HepG2 (cell line): ENCODE data around the gene RNF126. TPM values are rescaled to one million over a fixed set of nuclear protein-coding genes. Genes with fewer than 3 reads are reported as not detected.

Experiments
- ATAC-seq: fragments of 200-7000 bp; cut with Tn5 transposase; 3 replicates; pipeline ENCODE4 v1.9.1; 2020; ENCODE audit warnings: mild to moderate bottlenecking, moderate library complexity
- BruUV-seq: library from RNA; stranded (reverse); fragments of 400-500 nt; replicated peaks from 2 replicates; lab custom pipeline; 2021; lab: Mats Ljungman, UMichigan
- CTCF ChIA-PET: fragments of 300-600 bp; formaldehyde crosslinking; extraction: SDS; loops from one replicate; lab custom pipeline; 2021; ENCODE audit warnings: low total read pairs, inconsistent platforms, low intra/inter-chr PET ratio; lab: Yijun Ruan, JAX
- POLR2A ChIA-PET: fragments of 350-600 bp; sonication (Branson Sonifier 250); formaldehyde crosslinking; loops from one replicate; lab custom pipeline; 2020; ENCODE audit warnings: antibody characterized with exemption, inconsistent platforms; lab: Yijun Ruan, JAX
- DNase-seq: peaks from one replicate; pipeline ENCODE4 v3.0.0-alpha.2; 2015; ENCODE audit warnings: low spot score
- FAIRE-seq: peaks from 3 replicates; lab custom pipeline; 2011; peaks lifted over from hg19 to GRCh38; lab: Jason Lieb, UNC
- H2AFZ ChIP-seq: one replicate; pipeline ENCODE4 v1.6.1; 2011; ENCODE audit warnings: low read length, inconsistent platforms
- H3K27ac ChIP-seq: fragments of 300-600 bp; 3 replicates; pipeline ENCODE4 v1.8.0; 2011; ENCODE audit warnings: mixed run types, mild to moderate bottlenecking, mixed read lengths, low read length, inconsistent platforms; ENCODE audit not compliant: insufficient read depth; ENCODE audit errors: extremely low read length
- H3K27me3 ChIP-seq, 2 experiments: fragments of 200-600 bp in 1 of 2; 2 replicates in 1 of 2; 3 replicates in 1 of 2; pipeline versions ENCODE4 v1.6.0 to v1.8.0; 2011; ENCODE audit warnings: low read length in 2 of 2, mild to moderate bottlenecking in 2 of 2, moderate library complexity in 2 of 2, inconsistent platforms in 1 of 2; ENCODE audit not compliant: insufficient read depth in 2 of 2, control insufficient read depth in 1 of 2
- H3K36me3 ChIP-seq, 2 experiments: fragments of 200-600 bp in 1 of 2; replicated peaks in 1 of 2; 2 replicates in 1 of 2; 3 replicates in 1 of 2; pipeline versions ENCODE4 v1.5.1 to v1.8.0; 2011; ENCODE audit warnings: low read length in 2 of 2, inconsistent platforms in 1 of 2; ENCODE audit not compliant: insufficient read depth in 2 of 2, control insufficient read depth in 1 of 2
- H3K4me1 ChIP-seq: 2 replicates; pipeline ENCODE4 v1.5.1; 2012; ENCODE audit warnings: low read length, inconsistent platforms; ENCODE audit not compliant: insufficient read depth
- H3K4me2 ChIP-seq: 2 replicates; pipeline ENCODE4 v1.6.0; 2011; ENCODE audit warnings: low read depth, low read length, inconsistent platforms
- H3K4me3 ChIP-seq, 3 experiments: fragments of 200-600 bp in 1 of 3; sonication (generic), shearing (Covaris generic) in 1 of 3; replicated peaks in 1 of 3; 2 replicates each; pipeline ENCODE4 v1.5.1; 2011 to 2016; ENCODE audit warnings: low read length in 3 of 3, inconsistent platforms in 2 of 3, low read depth in 2 of 3, mild to moderate bottlenecking in 2 of 3, control low read depth in 1 of 3, mixed read lengths in 1 of 3; ENCODE audit not compliant: insufficient read depth in 1 of 3
- H3K79me2 ChIP-seq: one replicate; pipeline ENCODE4 v1.6.1; 2011; ENCODE audit warnings: low read length, inconsistent platforms; ENCODE audit not compliant: insufficient read depth
- H3K9ac ChIP-seq: 2 replicates; pipeline ENCODE4 v1.6.0; 2011; ENCODE audit warnings: mild to moderate bottlenecking, low read depth, low read length, inconsistent platforms; ENCODE audit not compliant: insufficient read depth
- H3K9me3 ChIP-seq: 2 replicates; pipeline ENCODE4 v1.5.1; 2012; ENCODE audit warnings: mild to moderate bottlenecking, low read length
- H4K20me1 ChIP-seq: 2 replicates; pipeline ENCODE4 v1.6.0; 2011; ENCODE audit warnings: inconsistent platforms, mild to moderate bottlenecking, low read length, moderate library complexity; ENCODE audit not compliant: insufficient read depth
- BCL3 ChIP-seq: sonication (generic); formaldehyde crosslinking; IDR thresholded peaks from 2 replicates; pipeline ENCODE4 v1.5.1; 2020; ENCODE audit warnings: mild to moderate bottlenecking, missing genetic modification reagents, moderate library complexity
- FOXA1 ChIP-seq, 2 experiments: fragments of 450-650 bp in 1 of 2; sonication (generic) in 1 of 2; formaldehyde crosslinking in 1 of 2; IDR thresholded peaks; 2 replicates each; pipeline versions ENCODE4 v1.4.0 to v1.6.1; 2016 to 2020; ENCODE audit warnings: missing genetic modification reagents in 1 of 2
- GABPA ChIP-seq, 2 experiments: IDR thresholded peaks; 2 replicates each; pipeline ENCODE4 v1.6.1; 2011 to 2016; ENCODE audit warnings: low read depth in 2 of 2, low read length in 1 of 2, missing biosample characterization in 1 of 2, missing genetic modification characterization in 1 of 2
- GMEB2 ChIP-seq: IDR thresholded peaks from 2 replicates; pipeline ENCODE4 v1.6.1; 2016; ENCODE audit warnings: missing biosample characterization, missing genetic modification reagents, low read depth
- GPBP1L1 ChIP-seq: sonication (generic); formaldehyde crosslinking; IDR thresholded peaks from 2 replicates; pipeline ENCODE4 v1.5.0; 2020; ENCODE audit warnings: mild to moderate bottlenecking, missing genetic modification reagents
- KDM3A ChIP-seq: IDR thresholded peaks from 2 replicates; pipeline ENCODE4 v1.6.1; 2018; ENCODE audit warnings: low read depth, missing compliant biosample characterization
- KLF12 ChIP-seq: sonication (generic); formaldehyde crosslinking; IDR thresholded peaks from 2 replicates; pipeline ENCODE4 v1.4.0; 2020; ENCODE audit warnings: missing genetic modification reagents, borderline replicate concordance
- MXD3 ChIP-seq: IDR thresholded peaks from 2 replicates; pipeline ENCODE4 v1.6.1; 2016; ENCODE audit warnings: mild to moderate bottlenecking, missing biosample characterization, missing genetic modification reagents
- MYPOP ChIP-seq: sonication (generic); formaldehyde crosslinking; IDR thresholded peaks from 2 replicates; pipeline ENCODE4 v1.8.1; 2023; ENCODE audit warnings: mild to moderate bottlenecking, moderate library complexity, missing genetic modification reagents
- NAIF1 ChIP-seq: sonication (generic); formaldehyde crosslinking; IDR thresholded peaks from 2 replicates; pipeline ENCODE4 v1.5.0; 2020; ENCODE audit warnings: mild to moderate bottlenecking, missing genetic modification reagents, borderline replicate concordance
- PHF8 ChIP-seq: sonication (generic); formaldehyde crosslinking; IDR thresholded peaks from 2 replicates; pipeline ENCODE4 v1.5.0; 2020; ENCODE audit warnings: missing genetic modification reagents
- PITX1 ChIP-seq: sonication (generic); formaldehyde crosslinking; IDR thresholded peaks from 2 replicates; pipeline ENCODE4 v1.5.1; 2020; ENCODE audit warnings: mild to moderate bottlenecking, missing genetic modification reagents
- PRMT3 ChIP-seq: sonication (generic); formaldehyde crosslinking; IDR thresholded peaks from 2 replicates; pipeline ENCODE4 v1.8.1; 2022; ENCODE audit warnings: low read depth, mild to moderate bottlenecking, moderate library complexity, missing genetic modification reagents, borderline replicate concordance
- RBM22 ChIP-seq: fragments of 200-400 bp; formaldehyde crosslinking; optimal IDR thresholded peaks from 2 replicates; pipeline ENCODE3; 2017; ENCODE audit warnings: mild to moderate bottlenecking, low read length, moderate library complexity
- SYNCRIP ChIP-seq: fragments of 200-400 bp; formaldehyde crosslinking; IDR thresholded peaks from 2 replicates; pipeline ENCODE4 v1.6.1; 2018; ENCODE audit warnings: mild to moderate bottlenecking, low read depth, low read length; ENCODE audit not compliant: insufficient read depth
- TMF1 ChIP-seq: sonication (generic); formaldehyde crosslinking; IDR thresholded peaks from 2 replicates; pipeline ENCODE4 v1.8.1; 2022; ENCODE audit warnings: low read depth, missing genetic modification reagents
- ZFP82 ChIP-seq: sonication (generic); formaldehyde crosslinking; IDR thresholded peaks from 2 replicates; pipeline ENCODE4 v1.5.1; 2020; ENCODE audit warnings: mild to moderate bottlenecking, missing genetic modification reagents, borderline replicate concordance
- WGBS: methylation state at CpG from one replicate; pipeline ENCODE4 v1.1.6; 2017; ENCODE audit warnings: low lambda C conversion rate; 5-methylcytosine and 5-hydroxymethylcytosine counted together
- in situ Hi-C: cut with HindIII; loops from 2 replicates; pipeline ENCODE4 v1.10.0; 2017; ENCODE audit warnings: low pct_unique_long_range_greater_than_20kb; ENCODE audit not compliant: extremely low pct_ligation_motif_present
- intact Hi-C: fragments of 100-400 bp; cut with micrococcal nuclease; formaldehyde crosslinking; loops from one replicate; pipeline ENCODE4 v1.10.0; 2022; ENCODE audit not compliant: unreplicated experiment
- polyA plus RNA-seq, 8 experiments: library from polyadenylated mRNA; depleted of rRNA in 3 of 8; stranded (reverse) in 7 of 8; unstranded in 1 of 8; fragments of >200 nt; fragmentation: Illumina TruSeq in 4 of 8; extraction: Trizol in 4 of 8; gene quantifications; 2 replicates each; pipeline versions ENCODE4 v1.2.1 to v1.2.3, GENCODE V29; 2011 to 2016; ENCODE audit warnings: low read depth in 4 of 8, missing spikeins in 1 of 8, mixed read lengths in 1 of 8; ENCODE audit not compliant: insufficient read depth in 1 of 8
- total RNA-seq, 5 experiments: library from RNA; depleted of rRNA; stranded (reverse); fragments of >200 nt; fragmentation: Illumina TruSeq; extraction: Trizol; gene quantifications; 2 replicates each; pipeline ENCODE4 v1.2.3, GENCODE V29; 2016; ENCODE audit warnings: low read depth in 1 of 5

Gene RNF126
- total and polyA plus RNA-seq, 2 of the 13 experiments (the other 11 are each of a cell fraction or from before 2014, with no cell fraction given) = 23.2 to 34.0 TPM

- TF ChIP-seq ZFP82 (CRISPR knock-in tag) (peak; percentile 68; the same call in 1 of the 2 replicates), PHF8 (CRISPR knock-in tag) (peak; percentile 47; the same call in 1 of the 2 replicates), TMF1 (peak; percentile 55), NAIF1 (no peak), BCL3 (CRISPR knock-in tag) (0 out of 2 replicates have a peak, but pooled peaks have one; percentile 40), MYPOP (CRISPR knock-in tag) (no peak), KLF12 (peak; percentile 80), GABPA (IDR thresholded peaks at IDR 0.05; ENCODE audit: low read depth, low read length) (peak; percentile 41), GABPA (CRISPR knock-in tag; IDR thresholded peaks at IDR 0.05; ENCODE audit: low read depth) (no peak), PITX1 (CRISPR knock-in tag) (0 out of 2 replicates have a peak, but pooled peaks have one; percentile 19)
- TF ChIP-seq, all 625 proteins: peak for 129
These were observed at the start of gene RNF126 (continued) for GRCh38 chr19:662962-663681.

GRCh38 chr19:711254-711653 lies 48.2 kb upstream of the RNF126 start:
- no peak overlapping the region for H3K4me3 ChIP-seq
- DNase-seq (no peak), FAIRE-seq (no peak), ATAC-seq (no peak)
- ChIA-PET CTCF (no interaction called here), POLR2A (no interaction called here)
- H3K79me2 ChIP-seq = no peaks in the 10 kb centered on the region
- 93% methylated on average over 7 of the region's 8 CpGs for WGBS
- intact Hi-C loops (no loop called here), in situ Hi-C loops (no loop called here)
- H3K4me1 ChIP-seq = peaks cover 47% of the 10 kb centered on the region
- H4K20me1 ChIP-seq = no peaks in the 10 kb centered on the region
- no peak overlapping the region for H2AFZ ChIP-seq
- H3K36me3 ChIP-seq = no peaks in the 10 kb centered on the region
- H3K4me2 ChIP-seq = no peak overlapping the region
- no peak overlapping the region for H3K9ac ChIP-seq
- no TSS peak for BruUV-seq
- no peaks in the 10 kb centered on the region for H3K27me3 ChIP-seq
- H3K27ac ChIP-seq = no peak overlapping the region
- 0 out of 2 replicates have a peak, but pooled peaks cover 4% of the 10 kb centered on the region for H3K9me3 ChIP-seq
- TF ChIP-seq MXD3 = no peak
- no peak for TF ChIP-seq PRMT3
- TF ChIP-seq KDM3A = no peak
- no peak for TF ChIP-seq SYNCRIP
- no peak for TF ChIP-seq GMEB2
- no peak for TF ChIP-seq FOXA1 (IDR thresholded peaks at IDR 0.05)
- TF ChIP-seq FOXA1 (CRISPR knock-in tag; IDR thresholded peaks at IDR 0.05) = no peak
- TF ChIP-seq RBM22 = no peak
- no peak for TF ChIP-seq GPBP1L1 (CRISPR knock-in tag)
